ENCODE results near the gene PLAAT2. TPM values are rescaled to one million over a fixed set of nuclear protein-coding genes. Genes with fewer than 3 reads are reported as not detected.

The PLAAT2 gene
- total and polyA plus RNA-seq, 9 of the 15 experiments (the other 6 are each of a cell fraction or from before 2014, with no cell fraction given) = not detected

- TF ChIP-seq, protein P1, sequence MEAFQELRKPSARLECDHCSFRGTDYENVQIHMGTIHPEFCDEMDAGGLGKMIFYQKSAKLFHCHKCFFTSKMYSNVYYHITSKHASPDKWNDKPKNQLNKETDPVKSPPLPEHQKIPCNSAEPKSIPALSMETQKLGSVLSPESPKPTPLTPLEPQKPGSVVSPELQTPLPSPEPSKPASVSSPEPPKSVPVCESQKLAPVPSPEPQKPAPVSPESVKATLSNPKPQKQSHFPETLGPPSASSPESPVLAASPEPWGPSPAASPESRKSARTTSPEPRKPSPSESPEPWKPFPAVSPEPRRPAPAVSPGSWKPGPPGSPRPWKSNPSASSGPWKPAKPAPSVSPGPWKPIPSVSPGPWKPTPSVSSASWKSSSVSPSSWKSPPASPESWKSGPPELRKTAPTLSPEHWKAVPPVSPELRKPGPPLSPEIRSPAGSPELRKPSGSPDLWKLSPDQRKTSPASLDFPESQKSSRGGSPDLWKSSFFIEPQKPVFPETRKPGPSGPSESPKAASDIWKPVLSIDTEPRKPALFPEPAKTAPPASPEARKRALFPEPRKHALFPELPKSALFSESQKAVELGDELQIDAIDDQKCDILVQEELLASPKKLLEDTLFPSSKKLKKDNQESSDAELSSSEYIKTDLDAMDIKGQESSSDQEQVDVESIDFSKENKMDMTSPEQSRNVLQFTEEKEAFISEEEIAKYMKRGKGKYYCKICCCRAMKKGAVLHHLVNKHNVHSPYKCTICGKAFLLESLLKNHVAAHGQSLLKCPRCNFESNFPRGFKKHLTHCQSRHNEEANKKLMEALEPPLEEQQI (IDR thresholded peaks at IDR 0.05) = no peak
- TF ChIP-seq EP300 (IDR thresholded peaks at IDR 0.05; ENCODE audit: low read length) = peak; percentile 37
- no peak for TF ChIP-seq ZNF431 (CRISPR knock-in tag; IDR thresholded peaks at IDR 0.05)
- TF ChIP-seq TEAD4 (IDR thresholded peaks at IDR 0.05; ENCODE audit: low read length) = peak; percentile 49
- TF ChIP-seq TEAD4 (CRISPR knock-in tag; IDR thresholded peaks at IDR 0.05; ENCODE audit: borderline replicate concordance) = no peak
- no peak for TF ChIP-seq ESRRA (IDR thresholded peaks at IDR 0.05; ENCODE audit: borderline replicate concordance, low read depth)
- TF ChIP-seq MAFF (IDR thresholded peaks at IDR 0.05; ENCODE audit: low read length) = peak; percentile 23; the same call in 1 of the 2 replicates
- peak; percentile 99 for TF ChIP-seq ZNF584 (CRISPR knock-in tag; IDR thresholded peaks at IDR 0.05; ENCODE audit: low read depth)
- TF ChIP-seq NONO (IDR thresholded peaks at IDR 0.05; ENCODE audit: low read depth in 2 of 2, low read length in 1 of 2) = no peak
- no peak for TF ChIP-seq ZBTB5 (IDR thresholded peaks at IDR 0.05)
- TF ChIP-seq, protein P2, sequence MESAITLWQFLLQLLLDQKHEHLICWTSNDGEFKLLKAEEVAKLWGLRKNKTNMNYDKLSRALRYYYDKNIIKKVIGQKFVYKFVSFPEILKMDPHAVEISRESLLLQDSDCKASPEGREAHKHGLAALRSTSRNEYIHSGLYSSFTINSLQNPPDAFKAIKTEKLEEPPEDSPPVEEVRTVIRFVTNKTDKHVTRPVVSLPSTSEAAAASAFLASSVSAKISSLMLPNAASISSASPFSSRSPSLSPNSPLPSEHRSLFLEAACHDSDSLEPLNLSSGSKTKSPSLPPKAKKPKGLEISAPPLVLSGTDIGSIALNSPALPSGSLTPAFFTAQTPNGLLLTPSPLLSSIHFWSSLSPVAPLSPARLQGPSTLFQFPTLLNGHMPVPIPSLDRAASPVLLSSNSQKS (CRISPR knock-in tag; IDR thresholded peaks at IDR 0.05) = peak; percentile 94
- TF ChIP-seq CREB1 (IDR thresholded peaks at IDR 0.05) = no peak
- TF ChIP-seq CREB1 (CRISPR knock-in tag; IDR thresholded peaks at IDR 0.05) = no peak
- TF ChIP-seq, protein P3, sequence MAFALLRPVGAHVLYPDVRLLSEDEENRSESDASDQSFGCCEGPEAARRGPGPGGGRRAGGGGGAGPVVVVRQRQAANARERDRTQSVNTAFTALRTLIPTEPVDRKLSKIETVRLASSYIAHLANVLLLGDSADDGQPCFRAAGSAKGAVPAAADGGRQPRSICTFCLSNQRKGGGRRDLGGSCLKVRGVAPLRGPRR (CRISPR knock-in tag; IDR thresholded peaks at IDR 0.05) = peak; percentile 96
- TF ChIP-seq FOXP1 (CRISPR knock-in tag; IDR thresholded peaks at IDR 0.05) = no peak
- peak; percentile 95 for TF ChIP-seq ZNF445 (CRISPR knock-in tag; IDR thresholded peaks at IDR 0.05; ENCODE audit: low read depth)
- TF ChIP-seq PTRF (tag; IDR thresholded peaks at IDR 0.05) = peak; percentile 96
- TF ChIP-seq, protein P4, sequence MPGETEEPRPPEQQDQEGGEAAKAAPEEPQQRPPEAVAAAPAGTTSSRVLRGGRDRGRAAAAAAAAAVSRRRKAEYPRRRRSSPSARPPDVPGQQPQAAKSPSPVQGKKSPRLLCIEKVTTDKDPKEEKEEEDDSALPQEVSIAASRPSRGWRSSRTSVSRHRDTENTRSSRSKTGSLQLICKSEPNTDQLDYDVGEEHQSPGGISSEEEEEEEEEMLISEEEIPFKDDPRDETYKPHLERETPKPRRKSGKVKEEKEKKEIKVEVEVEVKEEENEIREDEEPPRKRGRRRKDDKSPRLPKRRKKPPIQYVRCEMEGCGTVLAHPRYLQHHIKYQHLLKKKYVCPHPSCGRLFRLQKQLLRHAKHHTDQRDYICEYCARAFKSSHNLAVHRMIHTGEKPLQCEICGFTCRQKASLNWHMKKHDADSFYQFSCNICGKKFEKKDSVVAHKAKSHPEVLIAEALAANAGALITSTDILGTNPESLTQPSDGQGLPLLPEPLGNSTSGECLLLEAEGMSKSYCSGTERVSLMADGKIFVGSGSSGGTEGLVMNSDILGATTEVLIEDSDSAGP (CRISPR knock-in tag; IDR thresholded peaks at IDR 0.05) = no peak
- TF ChIP-seq HDAC2 (IDR thresholded peaks at IDR 0.05) = no peak
- peak; percentile 98 for TF ChIP-seq GTF2A2 (tag; IDR thresholded peaks at IDR 0.05)
- TF ChIP-seq YBX1 (IDR thresholded peaks at IDR 0.05) = no peak
- TF ChIP-seq PURB (CRISPR knock-in tag; IDR thresholded peaks at IDR 0.05; ENCODE audit: low read depth) = no peak
- no peak for TF ChIP-seq POLR2AphosphoS5 (IDR thresholded peaks at IDR 0.05; ENCODE audit: control insufficient read depth, insufficient read depth, low read depth, low read length)
These were observed 28.2 kb downstream of the PLAAT2 start (continued) for GRCh38 chr11:63534895-63535461.

Measured in K562 (cell line).